Measurements from ENCODE around the gene DYNLT4. TPM values are rescaled to one million over a fixed set of nuclear protein-coding genes. Genes with fewer than 3 reads are reported as not detected.
"Not testable (repeated sequence)": the region's sequence is repeated elsewhere in the genome, so short reads cannot be mapped to it uniquely, and the experiment has no call there.

Gene DYNLT4
- total RNA-seq, 3 donors from 2014 or later (not counting 1 experiment from before 2014, with no cell fraction given) = 0.96 to 1.2 TPM; not detected in 1

DNA sequence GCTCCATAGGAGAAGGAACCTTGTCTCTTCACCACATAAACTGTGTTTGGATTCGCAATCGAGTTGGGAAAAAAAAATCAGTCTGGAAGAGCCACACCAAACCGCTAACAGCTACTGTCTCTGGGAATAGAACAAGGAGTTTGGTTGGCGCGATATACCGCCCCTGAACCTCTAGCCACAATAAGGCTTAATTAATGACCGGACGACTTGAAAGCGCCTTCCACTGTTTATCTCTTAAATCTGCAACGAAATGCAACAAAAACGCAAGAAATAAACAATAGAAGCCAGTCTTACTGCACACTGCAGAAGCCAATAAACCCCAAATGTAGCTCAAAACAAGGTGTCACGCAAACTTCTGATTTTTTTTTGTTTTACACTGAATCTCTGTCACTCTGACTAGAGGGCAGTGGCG lies 12.1 kb upstream of the DYNLT4 start:
- ATAC-seq = no peak

DNA sequence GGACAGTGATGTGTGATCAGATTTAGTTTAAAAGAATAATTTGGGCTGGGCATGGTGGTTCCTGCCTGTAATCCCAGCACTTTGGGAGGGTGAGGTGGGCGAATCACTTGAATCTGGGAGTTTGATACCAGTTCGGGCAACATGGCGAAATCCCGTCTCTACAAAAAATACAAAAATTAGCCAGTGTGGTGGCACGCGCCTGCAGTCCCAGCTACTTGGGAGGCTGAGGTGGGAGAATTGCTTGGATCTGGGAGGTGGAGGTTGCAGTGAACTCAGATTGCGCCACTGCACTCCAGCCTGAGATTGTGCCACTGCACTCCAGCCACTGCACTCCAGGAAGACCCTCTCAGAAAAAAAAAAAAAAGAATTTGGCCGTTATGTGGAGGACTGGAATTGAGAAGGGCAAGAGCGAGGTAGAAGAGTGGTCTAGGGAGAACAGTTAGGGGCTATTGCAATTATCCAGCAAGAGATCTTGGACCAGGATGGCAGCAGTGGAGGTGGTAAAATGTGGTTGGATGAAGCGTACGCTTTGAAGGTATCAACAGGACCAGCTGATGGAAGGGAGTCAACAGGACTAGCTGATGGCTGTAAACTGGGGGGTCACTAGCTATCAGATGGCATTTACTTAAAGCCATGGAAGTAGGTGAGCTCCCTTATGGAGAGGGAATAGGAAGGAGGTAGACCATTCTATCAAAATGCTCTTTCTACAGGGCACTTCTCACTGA lies 10.8 kb upstream of the DYNLT4 start:
- Histone ChIP-seq H3K27me3 (ENCODE audit: control insufficient read depth, insufficient read depth, low read length) (no peaks in the 10 kb centered on the region), H3K4me1 (ENCODE audit: control insufficient read depth, insufficient read depth, low read length) (peaks cover 46% of the 10 kb centered on the region), H3K4me3 (ENCODE audit: low read length) (no peak overlapping the region), H3K9me3 (ENCODE audit: control insufficient read depth, insufficient read depth, low read length) (no peaks in the 10 kb centered on the region), H3K27ac (ENCODE audit: low read length) (no peak overlapping the region), H3K36me3 (ENCODE audit: control insufficient read depth, insufficient read depth, low read length) (no peaks in the 10 kb centered on the region)
- H3K27ac Mint-ChIP-seq = peak overlapping the region; percentile 99 to 100
- no peaks in the 10 kb centered on the region for H3K36me3 Mint-ChIP-seq
- peaks cover 42 to 54% of the 10 kb centered on the region in 2 donors for H3K4me1 Mint-ChIP-seq
- ATAC-seq (no peak), DNase-seq (peak in 1 of 2 donors; percentile 12)
- H3K9me3 Mint-ChIP-seq = no peaks in the 10 kb centered on the region
- TF ChIP-seq, protein P1, sequence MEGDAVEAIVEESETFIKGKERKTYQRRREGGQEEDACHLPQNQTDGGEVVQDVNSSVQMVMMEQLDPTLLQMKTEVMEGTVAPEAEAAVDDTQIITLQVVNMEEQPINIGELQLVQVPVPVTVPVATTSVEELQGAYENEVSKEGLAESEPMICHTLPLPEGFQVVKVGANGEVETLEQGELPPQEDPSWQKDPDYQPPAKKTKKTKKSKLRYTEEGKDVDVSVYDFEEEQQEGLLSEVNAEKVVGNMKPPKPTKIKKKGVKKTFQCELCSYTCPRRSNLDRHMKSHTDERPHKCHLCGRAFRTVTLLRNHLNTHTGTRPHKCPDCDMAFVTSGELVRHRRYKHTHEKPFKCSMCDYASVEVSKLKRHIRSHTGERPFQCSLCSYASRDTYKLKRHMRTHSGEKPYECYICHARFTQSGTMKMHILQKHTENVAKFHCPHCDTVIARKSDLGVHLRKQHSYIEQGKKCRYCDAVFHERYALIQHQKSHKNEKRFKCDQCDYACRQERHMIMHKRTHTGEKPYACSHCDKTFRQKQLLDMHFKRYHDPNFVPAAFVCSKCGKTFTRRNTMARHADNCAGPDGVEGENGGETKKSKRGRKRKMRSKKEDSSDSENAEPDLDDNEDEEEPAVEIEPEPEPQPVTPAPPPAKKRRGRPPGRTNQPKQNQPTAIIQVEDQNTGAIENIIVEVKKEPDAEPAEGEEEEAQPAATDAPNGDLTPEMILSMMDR (IDR thresholded peaks at IDR 0.05) = no peak
- intact Hi-C loops (cut with micrococcal nuclease) = loop anchor here (2.0 kb wide), 2 partner anchors 17 to 87 kb away; partner anchors contain the start of genes PLK3 and RNU5D-1
- H3K27me3 Mint-ChIP-seq (ENCODE audit: low read depth in 2 of 2) = no peaks in the 10 kb centered on the region
- peak overlapping the region; percentile 94 for H3K4me3 Mint-ChIP-seq
- WGBS (ENCODE audit: insufficient coverage) = 98% methylated on average over 11 of the region's 11 CpGs

More for the DNA sequence above, 12.1 kb upstream of the DYNLT4 start:
- 0% methylated on average over 13 of the region's 13 CpGs for WGBS (ENCODE audit: insufficient coverage)
- TF ChIP-seq, protein P1 (IDR thresholded peaks at IDR 0.05) = no peak
- Histone ChIP-seq H3K27ac (ENCODE audit: low read length) (peak overlapping the region; percentile 100), H3K4me1 (ENCODE audit: control insufficient read depth, insufficient read depth, low read length) (peaks cover 35% of the 10 kb centered on the region), H3K9me3 (ENCODE audit: control insufficient read depth, insufficient read depth, low read length) (no peaks in the 10 kb centered on the region), H3K36me3 (ENCODE audit: control insufficient read depth, insufficient read depth, low read length) (no peaks in the 10 kb centered on the region), H3K4me3 (ENCODE audit: low read length) (peak overlapping the region; percentile 76), H3K27me3 (ENCODE audit: control insufficient read depth, insufficient read depth, low read length) (no peaks in the 10 kb centered on the region)
- Mint-ChIP-seq H3K27me3 (ENCODE audit: low read depth in 2 of 2) (no peaks in the 10 kb centered on the region), H3K27ac (peak overlapping the region; percentile 99 to 100), H3K4me1 (peaks cover 36 to 47% of the 10 kb centered on the region in 2 donors), H3K36me3 (no peaks in the 10 kb centered on the region), H3K9me3 (no peaks in the 10 kb centered on the region), H3K4me3 (peak overlapping the region; percentile 94)
- DNase-seq = no peak
- intact Hi-C loops (cut with micrococcal nuclease) = loop anchor here (1.0 to 2.0 kb wide), 3 partner anchors 18 to 88 kb away; partner anchors contain the start of genes PLK3 and RNU5D-1

DNA sequence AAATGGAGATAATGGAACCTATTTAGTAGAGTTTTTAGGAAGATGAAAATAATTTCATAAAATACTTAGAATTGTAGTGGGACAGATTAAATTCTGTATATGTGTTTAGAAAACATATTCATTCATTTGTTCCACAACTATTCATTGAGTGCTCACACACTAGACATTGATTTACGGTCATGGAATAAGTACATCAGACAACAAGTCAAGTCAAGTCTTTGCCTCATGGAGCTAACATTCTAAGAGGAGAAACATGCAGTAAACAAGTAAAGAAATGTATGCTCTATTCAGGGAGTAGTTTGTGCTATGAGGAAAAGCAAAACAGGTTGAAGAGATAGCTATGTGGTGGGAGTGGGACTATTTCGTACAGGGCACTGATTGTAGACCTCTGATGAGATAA lies 10.2 kb upstream of the DYNLT4 start:
- Histone ChIP-seq H3K9me3 (ENCODE audit: control insufficient read depth, insufficient read depth, low read length) (no peaks in the 10 kb centered on the region), H3K27ac (ENCODE audit: low read length) (no peak overlapping the region), H3K4me1 (ENCODE audit: control insufficient read depth, insufficient read depth, low read length) (peaks cover 46% of the 10 kb centered on the region), H3K4me3 (ENCODE audit: low read length) (no peak overlapping the region), H3K36me3 (ENCODE audit: control insufficient read depth, insufficient read depth, low read length) (no peaks in the 10 kb centered on the region), H3K27me3 (ENCODE audit: control insufficient read depth, insufficient read depth, low read length) (no peaks in the 10 kb centered on the region)
- ATAC-seq (no peak), DNase-seq (no peak)
- WGBS (ENCODE audit: insufficient coverage) = 97% methylated on average over 2 of the region's 2 CpGs
- H3K27ac Mint-ChIP-seq = peak overlapping the region; percentile 99 to 100
- intact Hi-C loops (cut with micrococcal nuclease) = no loop called here
- peak overlapping the region; percentile 73 for H3K4me3 Mint-ChIP-seq
- H3K4me1 Mint-ChIP-seq = peaks cover 42 to 54% of the 10 kb centered on the region in 2 donors
- no peaks in the 10 kb centered on the region for H3K9me3 Mint-ChIP-seq
- TF ChIP-seq, protein P1 (IDR thresholded peaks at IDR 0.05) = no peak
- H3K36me3 Mint-ChIP-seq = no peaks in the 10 kb centered on the region
- H3K27me3 Mint-ChIP-seq (ENCODE audit: low read depth in 2 of 2) = no peaks in the 10 kb centered on the region

DNA sequence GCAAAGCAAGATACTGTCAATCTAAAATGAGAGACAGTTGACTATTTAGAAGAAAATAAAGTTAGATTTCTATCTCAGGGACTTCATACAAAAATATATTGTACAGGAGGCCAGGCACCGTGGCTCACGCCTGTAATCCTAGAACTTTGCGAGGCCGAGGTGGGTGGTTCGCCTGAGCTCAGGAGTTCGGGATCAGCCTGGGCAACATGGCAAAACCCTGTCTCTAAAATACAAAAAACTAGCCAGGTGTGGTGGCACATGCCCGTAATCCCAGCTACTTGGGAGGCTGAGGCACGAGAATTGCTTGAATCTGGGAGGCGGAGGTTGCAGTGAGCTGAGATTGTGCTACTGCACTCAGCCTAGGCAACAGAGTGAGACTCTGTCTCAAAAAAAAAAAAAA lies 8.8 kb upstream of the DYNLT4 start:
- H3K4me3 Mint-ChIP-seq; H3K9me3 ChIP-seq (ENCODE audit: control insufficient read depth, insufficient read depth, low read length); H3K36me3 Mint-ChIP-seq; H3K36me3 ChIP-seq (ENCODE audit: control insufficient read depth, insufficient read depth, low read length); H3K4me3 ChIP-seq (ENCODE audit: low read length); intact Hi-C loops (cut with micrococcal nuclease); H3K9me3 Mint-ChIP-seq; DNase-seq; H3K27me3 Mint-ChIP-seq (ENCODE audit: low read depth in 2 of 2); H3K27me3 ChIP-seq (ENCODE audit: control insufficient read depth, insufficient read depth, low read length); ATAC-seq; H3K27ac ChIP-seq (ENCODE audit: low read length); H3K27ac Mint-ChIP-seq: not testable (repeated sequence)
- over 99% methylated on average over 9 of the region's 9 CpGs for WGBS (ENCODE audit: insufficient coverage)
- H3K4me1 ChIP-seq (ENCODE audit: control insufficient read depth, insufficient read depth, low read length) = peaks cover 47% of the 10 kb centered on the region
- peaks cover 47% of the 10 kb centered on the region in 2 donors for H3K4me1 Mint-ChIP-seq

All from natural killer cell (primary cell).